Measurements from ENCODE around the gene EHD2.
"Not testable (repeated sequence)": the region's sequence is repeated elsewhere in the genome, so short reads cannot be mapped to it uniquely, and the experiment has no call there.

Gene EHD2, protein sequence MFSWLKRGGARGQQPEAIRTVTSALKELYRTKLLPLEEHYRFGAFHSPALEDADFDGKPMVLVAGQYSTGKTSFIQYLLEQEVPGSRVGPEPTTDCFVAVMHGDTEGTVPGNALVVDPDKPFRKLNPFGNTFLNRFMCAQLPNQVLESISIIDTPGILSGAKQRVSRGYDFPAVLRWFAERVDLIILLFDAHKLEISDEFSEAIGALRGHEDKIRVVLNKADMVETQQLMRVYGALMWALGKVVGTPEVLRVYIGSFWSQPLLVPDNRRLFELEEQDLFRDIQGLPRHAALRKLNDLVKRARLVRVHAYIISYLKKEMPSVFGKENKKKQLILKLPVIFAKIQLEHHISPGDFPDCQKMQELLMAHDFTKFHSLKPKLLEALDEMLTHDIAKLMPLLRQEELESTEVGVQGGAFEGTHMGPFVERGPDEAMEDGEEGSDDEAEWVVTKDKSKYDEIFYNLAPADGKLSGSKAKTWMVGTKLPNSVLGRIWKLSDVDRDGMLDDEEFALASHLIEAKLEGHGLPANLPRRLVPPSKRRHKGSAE

DNA sequence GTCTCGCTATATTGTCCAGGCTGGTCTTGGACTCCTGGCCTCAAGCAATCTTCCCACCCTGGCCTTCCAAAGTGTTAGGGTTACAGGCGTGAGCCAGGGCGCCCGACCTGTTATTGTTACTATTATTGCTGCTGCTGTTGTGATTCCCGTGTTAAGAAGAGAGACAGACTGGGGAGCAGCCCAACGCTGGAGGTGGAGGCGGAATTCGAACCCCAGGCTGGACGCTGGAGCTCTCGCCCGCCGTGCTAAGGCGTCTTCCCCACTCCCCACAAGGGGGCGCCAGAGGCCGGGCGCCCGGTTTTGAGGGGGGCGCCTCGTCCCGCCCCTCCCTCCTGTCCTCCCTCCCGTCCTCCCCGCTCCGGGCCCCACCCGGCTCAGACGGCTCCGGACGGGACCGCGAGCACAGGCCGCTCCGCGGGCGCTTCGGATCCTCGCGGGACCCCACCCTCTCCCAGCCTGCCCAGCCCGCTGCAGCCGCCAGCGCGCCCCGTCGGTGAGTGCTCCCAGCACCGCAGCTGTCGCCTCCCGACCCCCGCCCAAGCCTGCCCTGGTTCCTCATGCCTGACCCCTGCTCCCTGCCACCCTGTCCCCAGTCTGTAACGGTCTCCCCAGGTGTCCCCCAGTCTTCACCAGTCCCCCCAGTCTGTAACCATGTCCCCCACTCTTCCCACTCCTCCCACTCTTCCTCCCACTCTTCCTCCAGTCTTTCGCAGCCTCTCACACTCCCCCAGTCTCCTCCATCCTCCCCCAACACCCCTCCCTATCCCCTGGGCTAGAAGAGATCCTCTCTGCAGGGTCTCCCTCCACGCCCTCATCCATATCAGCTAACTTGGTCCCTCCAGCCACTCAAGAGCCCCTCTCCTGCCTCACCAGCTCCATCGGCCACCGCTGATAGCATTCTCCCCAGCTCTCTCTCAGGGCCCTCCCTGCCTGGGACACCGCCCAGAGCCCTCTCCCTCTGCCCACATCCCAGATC lies at the start of gene EHD2:
Gene EHD2, plus strand, starts transcription at position 377 of the 976 bp plus-strand sequence. CDS start 3,191 bp downstream, outside the sequence.
- TF ChIP-seq, protein P1, sequence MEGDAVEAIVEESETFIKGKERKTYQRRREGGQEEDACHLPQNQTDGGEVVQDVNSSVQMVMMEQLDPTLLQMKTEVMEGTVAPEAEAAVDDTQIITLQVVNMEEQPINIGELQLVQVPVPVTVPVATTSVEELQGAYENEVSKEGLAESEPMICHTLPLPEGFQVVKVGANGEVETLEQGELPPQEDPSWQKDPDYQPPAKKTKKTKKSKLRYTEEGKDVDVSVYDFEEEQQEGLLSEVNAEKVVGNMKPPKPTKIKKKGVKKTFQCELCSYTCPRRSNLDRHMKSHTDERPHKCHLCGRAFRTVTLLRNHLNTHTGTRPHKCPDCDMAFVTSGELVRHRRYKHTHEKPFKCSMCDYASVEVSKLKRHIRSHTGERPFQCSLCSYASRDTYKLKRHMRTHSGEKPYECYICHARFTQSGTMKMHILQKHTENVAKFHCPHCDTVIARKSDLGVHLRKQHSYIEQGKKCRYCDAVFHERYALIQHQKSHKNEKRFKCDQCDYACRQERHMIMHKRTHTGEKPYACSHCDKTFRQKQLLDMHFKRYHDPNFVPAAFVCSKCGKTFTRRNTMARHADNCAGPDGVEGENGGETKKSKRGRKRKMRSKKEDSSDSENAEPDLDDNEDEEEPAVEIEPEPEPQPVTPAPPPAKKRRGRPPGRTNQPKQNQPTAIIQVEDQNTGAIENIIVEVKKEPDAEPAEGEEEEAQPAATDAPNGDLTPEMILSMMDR (IDR thresholded peaks at IDR 0.05; ENCODE audit: poor library complexity, severe bottlenecking) = peak; percentile 98
- Histone ChIP-seq H3K36me3 (ENCODE audit: low read depth) (peaks cover 44% of the 10 kb centered on the region), H3K27ac (ENCODE audit: poor library complexity, severe bottlenecking) (peak within 1 kb of the TSS; percentile 78), H3K4me3 (ENCODE audit: severe bottlenecking) (peak within 1 kb of the TSS; percentile 86), H3K9me3 (ENCODE audit: severe bottlenecking) (no peaks in the 10 kb centered on the region), H3K4me1 (ENCODE audit: insufficient read depth, poor library complexity, severe bottlenecking) (peaks cover 8% of the 10 kb centered on the region), H3K27me3 (ENCODE audit: insufficient read depth, poor library complexity, severe bottlenecking) (no peaks in the 10 kb centered on the region)
- no peak for DNase-seq (ENCODE audit: low spot score)
- peak; percentile 79 for ATAC-seq (ENCODE audit: low read depth)

DNA sequence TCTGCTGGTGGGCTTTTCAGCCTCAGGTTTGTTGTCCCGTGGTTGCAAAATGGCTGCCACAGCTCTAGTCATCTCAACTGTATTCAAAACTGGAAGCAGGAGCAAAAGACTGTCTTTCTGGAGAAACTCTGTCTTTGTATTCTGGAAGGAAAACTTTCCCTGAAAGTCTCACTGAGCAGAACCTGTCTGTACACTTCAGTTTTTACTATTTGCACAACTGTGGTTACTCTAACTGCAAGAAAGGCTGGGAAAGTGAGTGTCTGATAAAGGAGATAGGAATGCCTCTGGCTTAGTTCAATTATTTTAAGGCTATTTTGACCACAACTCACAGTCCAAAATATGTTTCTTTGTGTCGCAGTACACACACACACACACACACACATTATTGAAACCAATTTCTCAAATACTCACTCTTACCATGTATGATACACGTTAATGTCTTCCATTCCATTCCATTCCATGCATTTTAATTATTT lies 49.7 kb upstream of the EHD2 start:
- H3K36me3 ChIP-seq (ENCODE audit: low read depth) = no peaks in the 10 kb centered on the region; the same call in 1 of the 2 replicates
- ATAC-seq (ENCODE audit: low read depth) (peak; percentile 63), DNase-seq (ENCODE audit: low spot score) (no peak)
- no peak overlapping the region for H3K4me3 ChIP-seq (ENCODE audit: severe bottlenecking)
- H3K27ac ChIP-seq (ENCODE audit: poor library complexity, severe bottlenecking) = peak overlapping the region; percentile 93
- TF ChIP-seq, protein P1 (IDR thresholded peaks at IDR 0.05; ENCODE audit: poor library complexity, severe bottlenecking) = no peak
- H3K27me3 ChIP-seq (ENCODE audit: insufficient read depth, poor library complexity, severe bottlenecking) = no peaks in the 10 kb centered on the region
- H3K4me1 ChIP-seq (ENCODE audit: insufficient read depth, poor library complexity, severe bottlenecking) = peaks cover 71% of the 10 kb centered on the region
- H3K9me3 ChIP-seq (ENCODE audit: severe bottlenecking) = no peaks in the 10 kb centered on the region

DNA sequence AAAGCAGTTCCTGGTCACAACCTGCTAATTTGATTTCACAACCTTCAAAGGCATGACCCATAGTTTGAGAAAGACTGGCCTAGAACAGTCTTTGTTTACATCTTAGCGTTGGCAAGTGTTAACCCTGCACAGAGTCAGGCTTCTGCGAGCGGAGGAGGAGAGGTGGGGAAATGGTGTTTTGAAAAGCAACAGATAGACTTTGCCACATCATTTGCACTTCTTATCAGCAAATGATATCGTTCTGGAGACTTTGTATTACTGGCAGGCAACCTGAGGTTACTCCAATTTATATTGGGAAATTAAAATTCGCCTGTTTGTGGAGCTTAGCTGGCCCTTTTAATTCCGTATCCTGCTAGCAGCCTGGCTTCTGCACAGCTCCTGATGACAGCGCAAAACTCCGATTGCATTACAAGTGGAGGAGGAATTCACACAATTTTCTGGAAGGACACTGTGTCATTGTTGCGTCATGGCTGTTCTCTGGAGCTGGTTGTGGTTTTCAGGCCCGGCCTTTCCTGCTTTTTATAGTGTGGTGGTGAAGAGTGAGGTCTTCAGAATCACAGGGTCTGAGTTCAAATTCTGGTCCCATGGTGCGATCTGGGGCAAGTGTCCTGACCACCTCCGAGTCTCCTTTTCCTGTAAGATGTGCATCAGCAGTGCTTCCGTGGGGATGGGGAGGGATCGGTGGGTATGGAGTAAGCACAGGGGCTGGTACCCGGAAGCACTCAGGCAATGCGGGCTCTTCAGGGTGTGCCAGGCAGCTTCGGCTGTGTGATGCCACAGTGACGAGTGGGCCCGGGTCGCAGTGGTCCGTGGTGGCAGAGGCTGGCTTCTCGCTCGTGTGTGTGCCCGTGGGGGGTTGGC lies 49.1 kb upstream of the EHD2 start:
- Histone ChIP-seq H3K27ac (ENCODE audit: poor library complexity, severe bottlenecking) (peak overlapping the region; percentile 93), H3K9me3 (ENCODE audit: severe bottlenecking) (no peaks in the 10 kb centered on the region), H3K4me1 (ENCODE audit: insufficient read depth, poor library complexity, severe bottlenecking) (peaks cover 71% of the 10 kb centered on the region), H3K27me3 (ENCODE audit: insufficient read depth, poor library complexity, severe bottlenecking) (no peaks in the 10 kb centered on the region), H3K4me3 (ENCODE audit: severe bottlenecking) (no peak overlapping the region), H3K36me3 (ENCODE audit: low read depth) (no peaks in the 10 kb centered on the region; the same call in 1 of the 2 replicates)
- TF ChIP-seq, protein P1 (IDR thresholded peaks at IDR 0.05; ENCODE audit: poor library complexity, severe bottlenecking) = no peak
- DNase-seq (ENCODE audit: low spot score) (no peak), ATAC-seq (ENCODE audit: low read depth) (peak; percentile 47)

DNA sequence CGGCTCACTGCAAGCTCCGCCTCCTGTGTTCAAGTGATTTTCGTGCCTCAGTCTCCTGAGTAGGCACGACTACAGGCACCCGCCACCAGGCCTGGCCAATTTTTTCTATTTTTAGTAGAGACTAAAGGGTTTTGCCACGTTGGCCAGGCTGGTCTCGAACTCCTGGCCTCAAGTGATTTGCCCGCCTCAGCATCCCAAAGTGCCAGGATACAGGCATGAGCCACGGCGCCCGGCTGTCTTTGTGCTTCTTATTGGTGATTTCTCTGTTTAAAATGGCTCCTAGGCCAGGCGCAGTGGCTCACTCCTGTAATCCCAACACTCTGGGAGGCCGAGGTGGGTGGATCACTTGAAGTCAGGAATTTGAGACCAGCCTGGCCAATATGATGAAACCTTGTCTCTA lies 44.7 kb upstream of the EHD2 start:
- peak overlapping the region; percentile 93 for H3K27ac ChIP-seq (ENCODE audit: poor library complexity, severe bottlenecking)
- H3K4me3 ChIP-seq (ENCODE audit: severe bottlenecking) = not testable (repeated sequence)

More for the DNA sequence above, 44.7 kb upstream of the EHD2 start:
- peaks cover 34% of the 10 kb centered on the region for H3K4me1 ChIP-seq (ENCODE audit: insufficient read depth, poor library complexity, severe bottlenecking)
- ATAC-seq (ENCODE audit: low read depth); H3K9me3 ChIP-seq (ENCODE audit: severe bottlenecking); H3K27me3 ChIP-seq (ENCODE audit: insufficient read depth, poor library complexity, severe bottlenecking); DNase-seq (ENCODE audit: low spot score); H3K36me3 ChIP-seq (ENCODE audit: low read depth): not testable (repeated sequence)

All from RWPE2 (cell line).